Lower leg skin (tissue), 4 donors: ENCODE data around the gene STRN. TPM values are rescaled to one million over a fixed set of nuclear protein-coding genes. Genes with fewer than 3 reads are reported as not detected.

ENCODE experiments used
- DNase-seq, 2 donors: peaks; one replicate each; pipeline ENCODE4 v3.0.0-alpha.2; 2019; ENCODE audit warnings: low spot score in 2 of 2
- H3K4me3 ChIP-seq: fragments of 200-600 bp; sonication (generic); 2 replicates; pipeline ENCODE4 v1.5.1; 2017; ENCODE audit warnings: mild to moderate bottlenecking, low read depth; ENCODE audit not compliant: poor library complexity, severe bottlenecking
- CTCF ChIP-seq, 3 donors: fragments of 450-650 bp; IDR thresholded peaks; one replicate each; pipeline ENCODE4 v1.5.1; 2016; ENCODE audit warnings: antibody characterized with exemption in 3 of 3, mild to moderate bottlenecking in 3 of 3, moderate library complexity in 2 of 3
- POLR2A ChIP-seq, 2 donors: fragments of 450-650 bp; IDR thresholded peaks; one replicate each; pipeline ENCODE4 v1.6.1; 2016 to 2017; ENCODE audit warnings: antibody characterized with exemption in 2 of 2, mild to moderate bottlenecking in 1 of 2, moderate library complexity in 1 of 2
- WGBS, 2 donors: methylation state at CpG; one replicate each; pipeline ENCODE4 v1.1.5; 2018; 5-methylcytosine and 5-hydroxymethylcytosine counted together
- intact Hi-C: fragments of 100-400 bp; cut with DNase I; formaldehyde crosslinking; loops from one replicate; pipeline ENCODE4 v1.15.0; 2023; ENCODE audit warnings: low total_unique reads
- total RNA-seq, 4 donors: library from RNA; depleted of rRNA; stranded (reverse); fragments of >200 nt; gene quantifications; one replicate each; pipeline ENCODE4 v1.1.0, GENCODE V29; 2016

Gene STRN
- total RNA-seq, 4 donors from 2014 or later: 34.4 to 41.9 (median 37.9) TPM

GRCh38 chr2:36849265-36849664 is 117.1 kb downstream of the STRN start:
- no peak overlapping the region for H3K4me3 ChIP-seq
- no peak for TF ChIP-seq CTCF (IDR thresholded peaks at IDR 0.05)
- TF ChIP-seq POLR2A (IDR thresholded peaks at IDR 0.05): no peak
- intact Hi-C loops: no loop called here

GRCh38 chr2:36843838-36844237 is 122.5 kb downstream of the STRN start:
- no peak for DNase-seq
- intact Hi-C loops: no loop called here
- no peak overlapping the region for H3K4me3 ChIP-seq
- TF ChIP-seq CTCF (IDR thresholded peaks at IDR 0.05): no peak
- no peak for TF ChIP-seq POLR2A (IDR thresholded peaks at IDR 0.05)

More at GRCh38 chr2:36849265-36849664, 117.1 kb downstream of the STRN start:
- DNase-seq: no peak
- 94 to 98% methylated on average over 8 of the region's 8 CpGs for WGBS, 2 donors

DNA sequence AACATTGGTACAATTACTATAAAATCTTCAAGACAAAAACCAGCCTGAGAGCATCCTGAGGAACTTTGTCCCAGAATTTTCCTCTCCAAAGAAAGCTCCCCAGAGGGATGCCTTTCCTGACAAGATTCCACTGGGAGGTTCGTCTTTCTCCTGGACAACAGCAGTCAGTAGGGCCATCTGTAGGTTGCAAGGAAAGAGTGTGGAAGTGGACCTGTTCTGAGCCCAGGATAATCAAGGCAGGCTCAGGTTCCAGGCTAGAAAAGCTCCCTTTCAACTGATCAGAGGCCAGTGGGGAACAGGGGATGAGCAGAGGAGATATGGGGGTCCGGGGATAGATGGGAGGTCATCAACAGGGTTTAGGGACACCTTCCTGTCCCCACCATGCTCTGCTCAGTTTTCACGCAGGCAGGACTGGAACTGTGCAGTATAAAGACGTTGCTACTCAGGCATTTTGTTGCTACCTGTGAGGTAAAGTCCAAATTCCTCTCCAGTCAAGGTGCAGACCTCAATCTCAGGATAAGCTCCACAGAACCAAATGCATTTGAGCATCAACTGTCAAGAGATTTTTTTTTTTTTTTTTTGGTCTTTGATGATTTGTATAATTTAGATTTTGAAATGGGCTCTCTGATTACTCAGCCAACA is 126.2 kb downstream of the STRN start:
- DNase-seq: no peak
- H3K4me3 ChIP-seq: no peak overlapping the region
- intact Hi-C loops: no loop called here
- WGBS, 2 donors: 74 to 78% methylated on average over 4 of the region's 4 CpGs
- TF ChIP-seq POLR2A (IDR thresholded peaks at IDR 0.05) (no peak), CTCF (IDR thresholded peaks at IDR 0.05) (no peak)

DNA sequence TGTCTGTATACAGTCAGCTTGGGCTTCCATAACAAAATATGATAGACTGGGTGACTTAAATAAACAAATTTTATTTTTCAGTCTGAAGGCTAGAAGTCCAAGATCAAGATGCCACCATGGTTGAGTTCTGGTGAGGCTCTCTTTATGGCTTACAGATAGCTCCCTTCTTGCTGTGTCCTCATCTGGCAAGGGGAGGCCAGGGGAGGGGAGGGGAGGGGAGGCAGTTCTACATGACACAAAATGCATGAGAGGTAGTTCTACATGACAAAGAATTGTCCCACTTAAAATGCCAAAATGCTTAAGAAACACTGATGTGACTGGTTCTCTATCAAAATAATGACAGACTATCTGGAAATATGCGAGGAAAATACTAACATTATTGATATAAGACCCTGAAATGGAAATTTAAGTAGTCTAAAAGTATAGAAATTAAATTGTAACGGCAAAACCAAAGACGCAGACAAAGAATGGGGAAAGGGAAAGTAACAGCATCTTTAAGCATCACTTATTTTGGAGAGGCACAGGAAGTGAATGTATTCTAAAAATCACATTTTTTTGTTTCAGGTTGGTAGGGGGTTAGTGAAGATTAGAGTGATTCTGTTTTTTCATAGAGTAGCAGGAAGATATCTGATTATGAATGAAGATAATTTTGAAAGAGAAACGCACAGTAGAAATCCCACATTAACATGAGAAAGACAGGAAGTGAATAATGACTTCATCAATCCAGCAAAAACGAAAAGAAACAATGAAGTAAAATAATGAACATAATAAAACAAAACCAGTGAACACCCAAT is 131.4 kb downstream of the STRN start:
- no peak for TF ChIP-seq CTCF (IDR thresholded peaks at IDR 0.05)
- no peak for TF ChIP-seq POLR2A (IDR thresholded peaks at IDR 0.05)
- intact Hi-C loops: no loop called here
- DNase-seq: no peak
- H3K4me3 ChIP-seq: no peak overlapping the region
- WGBS, 2 donors: 46 to 49% methylated on average over 5 of the region's 5 CpGs

DNA sequence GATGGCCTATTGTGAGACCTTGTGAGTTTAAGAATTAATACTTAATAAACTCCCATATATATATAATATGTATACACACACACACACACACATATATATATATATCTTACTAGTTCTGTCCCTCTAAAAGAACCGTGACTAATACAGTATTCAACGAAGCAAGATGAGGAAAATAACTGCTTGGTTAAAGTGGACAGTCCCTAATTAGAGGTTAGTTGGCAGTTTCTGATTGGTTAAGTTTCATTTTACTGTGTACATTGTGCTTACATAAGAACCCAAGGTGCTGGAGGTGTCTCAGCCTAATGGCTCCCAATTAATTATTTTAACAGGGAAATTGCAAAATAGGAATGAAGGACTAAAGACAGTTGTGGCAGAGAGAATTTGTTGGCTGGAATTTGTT is 132.1 kb downstream of the STRN start:
- intact Hi-C loops: no loop called here
- WGBS, 2 donors: 93% methylated on average over 2 of the region's 2 CpGs
- H3K4me3 ChIP-seq: no peak overlapping the region
- DNase-seq: no peak
- no peak for TF ChIP-seq CTCF (IDR thresholded peaks at IDR 0.05)
- TF ChIP-seq POLR2A (IDR thresholded peaks at IDR 0.05): no peak
